ENCODE data around the gene HNRNPLL. TPM values are rescaled to one million over a fixed set of nuclear protein-coding genes. Genes with fewer than 3 reads are reported as not detected.

The HNRNPLL gene
- total and polyA plus RNA-seq, 2 donors: 24.1 to 54.0 TPM

DNA sequence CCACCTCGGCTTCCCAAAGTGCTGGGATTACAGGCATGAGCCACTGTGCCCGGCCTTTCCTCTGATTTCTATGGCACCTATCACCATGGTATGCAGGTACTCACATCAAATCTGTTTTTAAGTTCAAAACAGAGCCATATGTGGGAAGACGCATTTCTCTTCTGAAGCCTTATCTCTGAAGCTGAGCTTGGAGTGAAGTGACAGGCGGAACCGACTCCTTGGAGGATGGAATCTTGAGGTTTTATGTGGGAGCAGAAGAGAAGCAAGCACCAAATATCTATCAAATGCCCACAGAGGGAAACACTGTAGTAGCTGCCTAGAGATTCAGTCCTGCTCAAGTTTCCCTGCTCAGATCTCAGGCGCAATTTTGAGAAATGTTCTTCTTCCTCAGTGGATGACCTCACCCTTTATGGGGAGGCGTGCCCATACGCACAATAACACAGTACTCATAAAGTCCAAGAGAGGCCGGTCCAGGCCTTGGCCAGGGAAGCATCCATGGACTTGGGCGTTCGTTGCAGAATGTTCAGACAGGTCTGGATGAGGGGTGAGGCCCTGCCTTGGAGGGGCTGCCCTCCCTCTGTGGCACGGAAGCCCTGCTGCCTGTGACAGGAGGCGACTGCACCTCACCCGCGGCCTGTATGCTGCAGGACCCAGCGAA, 67.9 kb downstream of the HNRNPLL start:
- Histone ChIP-seq H3K27me3 (ENCODE audit: control insufficient read depth in 2 of 2, insufficient read depth in 1 of 2, low read length in 1 of 2) (peaks cover 2 to 38% of the 10 kb centered on the region in 2 donors), H3K4me3 (ENCODE audit: low read length in 2 of 2) (no peak overlapping the region), H3K36me3 (ENCODE audit: control insufficient read depth in 2 of 2, insufficient read depth in 2 of 2, low read length in 1 of 2) (no peaks in the 10 kb centered on the region), H3K27ac (ENCODE audit: low read depth in 1 of 2, low read length in 1 of 2) (no peak overlapping the region), H3K4me1 (ENCODE audit: control insufficient read depth in 2 of 2, insufficient read depth in 2 of 2, low read length in 2 of 2) (peaks cover 6 to 7% of the 10 kb centered on the region in 2 donors), H3K9me3 (ENCODE audit: control insufficient read depth in 2 of 2, insufficient read depth in 1 of 2, low read length in 1 of 2) (no peaks in the 10 kb centered on the region)
- 96% methylated on average over 16 of the region's 16 CpGs for WGBS
- no peak for DNase-seq (ENCODE audit: low read depth in 6 of 9, low spot score in 9 of 9)

DNA sequence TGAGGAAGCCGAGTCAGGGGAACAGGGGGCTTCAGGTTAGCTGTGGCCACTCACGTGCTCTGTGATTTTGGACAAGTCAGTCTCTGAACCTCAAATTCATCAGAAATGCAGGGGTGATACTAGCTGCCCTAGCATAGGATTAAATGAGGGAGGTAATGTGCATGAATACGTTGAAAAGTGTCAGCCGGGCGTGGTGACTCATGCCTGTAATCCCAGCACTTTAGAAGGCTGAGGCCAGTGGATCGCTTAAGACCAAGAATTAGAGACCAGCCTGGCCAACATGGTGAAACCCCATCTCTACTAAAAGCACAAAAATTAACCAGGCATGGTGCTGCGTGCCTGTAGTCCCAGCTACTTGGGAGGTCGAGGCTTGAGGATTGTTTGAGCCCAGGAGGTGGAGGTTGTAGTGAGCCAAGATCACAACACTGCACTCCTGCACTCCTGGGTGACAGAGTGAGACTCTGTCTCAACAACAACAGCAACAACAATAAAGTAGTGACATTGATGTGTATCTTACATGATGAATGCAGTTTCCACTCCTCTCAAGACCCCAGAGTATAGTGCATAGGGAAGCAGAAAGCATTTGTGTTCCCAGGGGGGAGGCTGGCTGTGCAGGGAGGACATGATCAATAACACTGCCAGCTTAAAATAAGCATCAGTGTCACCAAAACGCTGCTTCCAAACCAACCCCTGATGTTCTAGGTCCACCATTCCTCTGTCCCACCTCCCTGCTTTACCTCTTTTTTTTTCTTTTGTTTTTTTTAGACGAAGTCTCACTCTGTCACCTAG, 68.8 kb downstream of the HNRNPLL start:
- Histone ChIP-seq H3K27me3 (ENCODE audit: control insufficient read depth in 2 of 2, insufficient read depth in 1 of 2, low read length in 1 of 2) (peaks cover 2 to 45% of the 10 kb centered on the region in 2 donors), H3K36me3 (ENCODE audit: control insufficient read depth in 2 of 2, insufficient read depth in 2 of 2, low read length in 1 of 2) (no peaks in the 10 kb centered on the region), H3K27ac (ENCODE audit: low read depth in 1 of 2, low read length in 1 of 2) (no peak overlapping the region), H3K4me1 (ENCODE audit: control insufficient read depth in 2 of 2, insufficient read depth in 2 of 2, low read length in 2 of 2) (peaks cover 6 to 7% of the 10 kb centered on the region in 2 donors), H3K9me3 (ENCODE audit: control insufficient read depth in 2 of 2, insufficient read depth in 1 of 2, low read length in 1 of 2) (no peaks in the 10 kb centered on the region), H3K4me3 (ENCODE audit: low read length in 2 of 2) (no peak overlapping the region)
- 95% methylated on average over 10 of the region's 10 CpGs for WGBS
- DNase-seq (ENCODE audit: low read depth in 6 of 9, low spot score in 9 of 9): no peak

DNA sequence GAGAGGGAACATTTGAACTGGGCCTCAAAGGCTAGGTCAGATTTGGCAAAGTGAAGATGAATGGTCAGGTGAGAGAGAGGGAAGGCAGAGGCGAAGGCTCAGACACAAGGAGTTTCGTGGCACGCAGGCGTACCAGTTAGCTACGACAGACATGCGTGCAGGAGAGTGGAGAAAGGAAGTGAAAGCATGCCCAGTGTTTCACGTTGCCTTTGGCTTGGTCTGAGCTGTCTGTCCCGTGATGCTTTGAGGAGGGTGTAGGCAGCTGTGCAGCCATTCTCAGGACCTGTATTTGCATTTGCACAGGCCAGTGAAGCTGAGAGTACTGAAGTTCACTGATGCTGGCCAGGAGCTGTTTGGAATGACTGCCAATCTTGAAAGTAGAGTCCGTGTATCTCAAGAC, 69.5 kb downstream of the HNRNPLL start:
- 86% methylated on average over 9 of the region's 9 CpGs for WGBS
- Histone ChIP-seq H3K27me3 (ENCODE audit: control insufficient read depth in 2 of 2, insufficient read depth in 1 of 2, low read length in 1 of 2) (peaks cover 3 to 53% of the 10 kb centered on the region in 2 donors), H3K4me1 (ENCODE audit: control insufficient read depth in 2 of 2, insufficient read depth in 2 of 2, low read length in 2 of 2) (peaks cover 6 to 7% of the 10 kb centered on the region in 2 donors), H3K9me3 (ENCODE audit: control insufficient read depth in 2 of 2, insufficient read depth in 1 of 2, low read length in 1 of 2) (no peaks in the 10 kb centered on the region), H3K4me3 (ENCODE audit: low read length in 2 of 2) (no peak overlapping the region), H3K27ac (ENCODE audit: low read depth in 1 of 2, low read length in 1 of 2) (no peak overlapping the region), H3K36me3 (ENCODE audit: control insufficient read depth in 2 of 2, insufficient read depth in 2 of 2, low read length in 1 of 2) (no peaks in the 10 kb centered on the region)
- no peak for DNase-seq (ENCODE audit: low read depth in 6 of 9, low spot score in 9 of 9)

DNA sequence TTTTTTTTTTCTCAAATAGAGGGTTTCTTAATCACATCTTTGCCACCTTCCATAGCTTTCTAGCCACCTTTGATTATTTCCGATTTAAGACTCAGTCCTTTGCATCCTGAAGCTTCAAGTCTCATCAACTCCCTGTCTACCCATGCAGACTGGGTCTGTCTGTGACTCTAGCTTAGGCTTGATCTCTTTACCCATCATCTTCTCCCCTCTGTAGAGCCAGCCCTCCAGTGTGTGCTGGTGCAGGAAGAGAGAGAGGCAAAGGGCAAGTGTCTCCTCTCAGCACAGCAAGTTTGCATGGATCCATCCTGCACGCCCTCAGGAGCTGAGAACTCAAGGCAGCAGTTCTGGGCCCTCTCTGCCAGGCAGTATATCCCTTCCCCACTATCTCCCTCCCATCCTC, 70.4 kb downstream of the HNRNPLL start:
- 94% methylated on average over 2 of the region's 2 CpGs for WGBS
- H3K36me3 ChIP-seq (ENCODE audit: control insufficient read depth in 2 of 2, insufficient read depth in 2 of 2, low read length in 1 of 2): no peaks in the 10 kb centered on the region
- H3K4me1 ChIP-seq (ENCODE audit: control insufficient read depth in 2 of 2, insufficient read depth in 2 of 2, low read length in 2 of 2): peaks cover 7 to 9% of the 10 kb centered on the region in 2 donors
- no peaks in the 10 kb centered on the region for H3K9me3 ChIP-seq (ENCODE audit: control insufficient read depth in 2 of 2, insufficient read depth in 1 of 2, low read length in 1 of 2)
- no peak for DNase-seq (ENCODE audit: low read depth in 6 of 9, low spot score in 9 of 9)
- H3K27ac ChIP-seq (ENCODE audit: low read depth in 1 of 2, low read length in 1 of 2): no peak overlapping the region
- peaks cover 6 to 57% of the 10 kb centered on the region in 2 donors for H3K27me3 ChIP-seq (ENCODE audit: control insufficient read depth in 2 of 2, insufficient read depth in 1 of 2, low read length in 1 of 2)
- H3K4me3 ChIP-seq (ENCODE audit: low read length in 2 of 2): no peak overlapping the region

DNA sequence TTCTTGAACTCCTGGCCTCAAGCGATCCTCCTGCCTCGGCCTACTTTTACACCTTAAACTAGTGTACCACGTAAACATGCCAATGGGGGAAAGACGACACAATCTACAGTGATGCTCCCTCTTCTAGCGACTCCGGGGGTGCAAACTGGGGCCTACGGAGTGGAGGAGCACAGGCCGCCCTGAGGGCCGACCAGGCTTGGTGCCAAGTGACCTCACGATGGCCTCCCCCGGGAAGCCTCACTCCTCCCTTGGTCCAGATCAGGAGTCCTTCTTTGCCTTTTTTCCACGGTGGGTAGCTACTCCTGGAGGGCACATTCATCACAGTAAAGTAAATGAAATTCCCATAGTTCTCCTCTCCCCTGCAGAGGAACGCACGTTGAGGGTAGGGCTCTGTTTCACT, 73.5 kb downstream of the HNRNPLL start:
- no peaks in the 10 kb centered on the region for H3K9me3 ChIP-seq (ENCODE audit: control insufficient read depth in 2 of 2, insufficient read depth in 1 of 2, low read length in 1 of 2)
- peaks cover 4 to 45% of the 10 kb centered on the region in 2 donors for H3K27me3 ChIP-seq (ENCODE audit: control insufficient read depth in 2 of 2, insufficient read depth in 1 of 2, low read length in 1 of 2)
- WGBS: 93% methylated on average over 14 of the region's 14 CpGs
- no peak overlapping the region for H3K4me3 ChIP-seq (ENCODE audit: low read length in 2 of 2)
- H3K36me3 ChIP-seq (ENCODE audit: control insufficient read depth in 2 of 2, insufficient read depth in 2 of 2, low read length in 1 of 2): no peaks in the 10 kb centered on the region
- no peak overlapping the region for H3K27ac ChIP-seq (ENCODE audit: low read depth in 1 of 2, low read length in 1 of 2)
- DNase-seq (ENCODE audit: low read depth in 6 of 9, low spot score in 9 of 9): no peak
- peaks cover 0 to 3% of the 10 kb centered on the region in 2 donors for H3K4me1 ChIP-seq (ENCODE audit: control insufficient read depth in 2 of 2, insufficient read depth in 2 of 2, low read length in 2 of 2)

DNA sequence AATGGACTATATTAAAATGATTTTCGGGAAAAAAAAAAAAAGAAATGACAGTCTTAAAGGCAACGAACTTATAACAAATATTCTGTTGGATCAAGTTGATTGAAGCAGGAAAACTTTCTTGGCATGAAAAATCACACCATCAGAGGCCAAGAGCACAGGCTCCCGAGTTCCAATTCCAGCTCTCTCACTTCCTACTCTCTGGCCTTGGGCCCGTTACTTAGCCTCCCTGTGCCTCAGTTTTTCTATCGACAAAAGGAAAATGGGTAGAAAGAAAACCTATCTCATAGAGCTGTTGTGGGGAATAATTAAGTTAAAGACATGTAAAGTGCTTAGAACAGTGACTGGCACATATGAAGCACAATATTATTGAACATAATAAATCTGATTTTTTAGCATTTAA, 74.2 kb downstream of the HNRNPLL start:
- DNase-seq (ENCODE audit: low read depth in 6 of 9, low spot score in 9 of 9): no peak
- Histone ChIP-seq H3K4me3 (ENCODE audit: low read length in 2 of 2) (no peak overlapping the region), H3K9me3 (ENCODE audit: control insufficient read depth in 2 of 2, insufficient read depth in 1 of 2, low read length in 1 of 2) (no peaks in the 10 kb centered on the region), H3K27ac (ENCODE audit: low read depth in 1 of 2, low read length in 1 of 2) (no peak overlapping the region), H3K27me3 (ENCODE audit: control insufficient read depth in 2 of 2, insufficient read depth in 1 of 2, low read length in 1 of 2) (peaks cover 4 to 41% of the 10 kb centered on the region in 2 donors), H3K36me3 (ENCODE audit: control insufficient read depth in 2 of 2, insufficient read depth in 2 of 2, low read length in 1 of 2) (no peaks in the 10 kb centered on the region), H3K4me1 (ENCODE audit: control insufficient read depth in 2 of 2, insufficient read depth in 2 of 2, low read length in 2 of 2) (peaks cover 0 to 3% of the 10 kb centered on the region in 2 donors)
- 79% methylated on average over 5 of the region's 5 CpGs for WGBS

DNA sequence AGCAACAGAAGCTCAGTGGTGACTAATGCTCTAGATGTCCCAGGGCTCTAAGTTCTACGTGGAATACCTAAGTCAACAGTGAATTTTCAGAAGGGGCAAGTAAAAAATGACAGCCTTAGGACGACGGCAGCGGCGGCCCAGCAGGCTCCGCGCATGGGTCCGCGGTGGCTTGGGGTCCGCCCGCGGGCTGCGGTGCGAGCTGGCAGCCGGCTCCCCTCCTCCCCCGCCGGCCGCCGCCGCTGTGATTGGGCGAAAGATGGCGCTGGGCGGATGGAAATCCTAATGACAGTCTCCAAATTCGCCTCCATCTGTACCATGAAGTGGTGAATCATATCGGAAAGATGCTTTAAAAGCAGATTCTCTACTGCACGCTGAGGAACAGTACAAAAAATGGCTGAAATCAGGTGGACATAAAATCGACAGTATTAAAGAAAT, 74.7 kb downstream of the HNRNPLL start:
- Histone ChIP-seq H3K4me1 (ENCODE audit: control insufficient read depth in 2 of 2, insufficient read depth in 2 of 2, low read length in 2 of 2) (peaks cover 0 to 3% of the 10 kb centered on the region in 2 donors), H3K27me3 (ENCODE audit: control insufficient read depth in 2 of 2, insufficient read depth in 1 of 2, low read length in 1 of 2) (peaks cover 4 to 38% of the 10 kb centered on the region in 2 donors), H3K9me3 (ENCODE audit: control insufficient read depth in 2 of 2, insufficient read depth in 1 of 2, low read length in 1 of 2) (no peaks in the 10 kb centered on the region), H3K36me3 (ENCODE audit: control insufficient read depth in 2 of 2, insufficient read depth in 2 of 2, low read length in 1 of 2) (no peaks in the 10 kb centered on the region), H3K4me3 (ENCODE audit: low read length in 2 of 2) (peak overlapping the region in 1 of 2 donors; percentile 22), H3K27ac (ENCODE audit: low read depth in 1 of 2, low read length in 1 of 2) (no peak overlapping the region)
- WGBS: 4% methylated on average over 27 of the region's 27 CpGs
- DNase-seq (ENCODE audit: low read depth in 6 of 9, low spot score in 9 of 9): no peak

DNA sequence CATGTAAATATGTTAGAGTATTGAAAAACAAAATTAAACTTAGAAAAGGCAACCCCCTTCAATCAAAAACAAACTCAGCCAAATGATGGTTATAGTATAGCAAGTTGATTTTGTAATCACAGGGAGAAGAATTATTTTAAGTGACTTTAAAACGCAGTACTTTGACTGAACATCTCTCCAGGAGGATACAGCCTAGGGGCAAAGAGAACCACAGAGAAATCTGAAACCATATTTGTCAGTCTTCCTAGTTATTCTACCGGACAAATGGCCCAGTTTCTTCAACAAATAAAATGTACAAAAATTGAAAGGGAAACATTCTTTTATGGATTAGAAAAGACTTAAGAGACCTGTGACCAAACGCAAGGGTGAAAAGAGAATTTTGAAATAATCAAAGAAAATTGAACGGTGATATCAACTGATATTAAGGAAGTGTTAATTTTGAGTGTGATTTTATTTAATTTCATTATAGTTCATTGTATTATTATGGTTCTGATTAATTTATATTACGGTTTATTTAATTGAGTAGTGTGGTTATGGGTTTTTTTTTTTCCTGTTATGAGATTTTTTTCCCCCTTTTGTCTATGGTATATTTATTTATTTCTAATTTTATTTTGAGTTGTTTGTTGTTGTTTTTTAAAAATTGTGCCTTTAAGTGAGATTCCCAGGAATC, 75.3 kb downstream of the HNRNPLL start:
- no peaks in the 10 kb centered on the region for H3K9me3 ChIP-seq (ENCODE audit: control insufficient read depth in 2 of 2, insufficient read depth in 1 of 2, low read length in 1 of 2)
- WGBS: 94% methylated on average over 5 of the region's 5 CpGs
- H3K4me3 ChIP-seq (ENCODE audit: low read length in 2 of 2): no peak overlapping the region
- peaks cover 4 to 34% of the 10 kb centered on the region in 2 donors for H3K27me3 ChIP-seq (ENCODE audit: control insufficient read depth in 2 of 2, insufficient read depth in 1 of 2, low read length in 1 of 2)
- no peak for DNase-seq (ENCODE audit: low read depth in 6 of 9, low spot score in 9 of 9)
- no peak overlapping the region for H3K27ac ChIP-seq (ENCODE audit: low read depth in 1 of 2, low read length in 1 of 2)
- H3K4me1 ChIP-seq (ENCODE audit: control insufficient read depth in 2 of 2, insufficient read depth in 2 of 2, low read length in 2 of 2): peaks cover 0 to 3% of the 10 kb centered on the region in 2 donors
- H3K36me3 ChIP-seq (ENCODE audit: control insufficient read depth in 2 of 2, insufficient read depth in 2 of 2, low read length in 1 of 2): no peaks in the 10 kb centered on the region

DNA sequence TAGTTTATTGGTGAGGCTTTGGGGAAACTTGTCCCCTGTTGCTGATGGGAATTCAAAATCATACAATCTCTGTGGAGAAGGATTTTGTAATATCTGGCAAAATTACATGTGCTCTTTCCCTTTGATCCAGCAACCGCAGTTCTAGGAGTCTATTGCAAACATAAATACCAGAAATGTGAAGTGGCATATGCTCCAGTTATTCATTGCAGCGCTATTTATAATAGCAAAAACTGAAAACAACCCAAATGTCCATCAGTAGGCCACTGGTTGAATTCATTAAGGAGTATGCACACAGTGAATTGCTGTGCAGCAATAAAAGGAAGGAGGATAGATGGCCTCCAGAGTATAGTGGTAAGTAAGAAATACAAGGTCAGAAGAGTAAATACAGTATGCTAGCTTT, 76.5 kb downstream of the HNRNPLL start:
- peaks cover 0 to 3% of the 10 kb centered on the region in 2 donors for H3K4me1 ChIP-seq (ENCODE audit: control insufficient read depth in 2 of 2, insufficient read depth in 2 of 2, low read length in 2 of 2)
- no peaks in the 10 kb centered on the region for H3K9me3 ChIP-seq (ENCODE audit: control insufficient read depth in 2 of 2, insufficient read depth in 1 of 2, low read length in 1 of 2)
- 93% methylated on average over 2 of the region's 2 CpGs for WGBS
- DNase-seq (ENCODE audit: low read depth in 6 of 9, low spot score in 9 of 9): no peak
- H3K4me3 ChIP-seq (ENCODE audit: low read length in 2 of 2): no peak overlapping the region
- H3K27me3 ChIP-seq (ENCODE audit: control insufficient read depth in 2 of 2, insufficient read depth in 1 of 2, low read length in 1 of 2): peaks cover 4 to 33% of the 10 kb centered on the region in 2 donors
- H3K36me3 ChIP-seq (ENCODE audit: control insufficient read depth in 2 of 2, insufficient read depth in 2 of 2, low read length in 1 of 2): no peaks in the 10 kb centered on the region
- H3K27ac ChIP-seq (ENCODE audit: low read depth in 1 of 2, low read length in 1 of 2): no peak overlapping the region

All from thymus (tissue), 11 donors.